Stimulated activated naive B cell treated with anti-CD40 and anti-IgM and Interleukin-4, amounts not matched to agents 10 μg/mL and 1 μg/mL and 100 μg/mL, for 72 hours (primary cell): ENCODE results near the gene FOXP1.

Experiments used
- ATAC-seq, 2 donors: fragments of 150-1000 bp; cut with Tn5 transposase; replicated peaks; 2 replicates each; pipeline ENCODE4 v1.10.0; 2021; ENCODE audit warnings: moderate library complexity in 1 of 2
- DNase-seq: peaks from one replicate; pipeline ENCODE4 v3.0.0; 2021
- H3K27ac Mint-ChIP-seq: one replicate; pipeline ENCODE4 v1.8.0; 2022; ENCODE audit warnings: mild to moderate bottlenecking, mixed read lengths
- H3K27me3 Mint-ChIP-seq, 2 donors: one replicate each; pipeline ENCODE4 v1.8.0; 2022; ENCODE audit warnings: mixed read lengths in 2 of 2
- H3K36me3 Mint-ChIP-seq, 2 donors: one replicate each; pipeline ENCODE4 v1.8.0; 2022; ENCODE audit warnings: mixed read lengths in 2 of 2, mild to moderate bottlenecking in 1 of 2
- H3K4me1 Mint-ChIP-seq, 2 donors: one replicate each; pipeline ENCODE4 v1.8.0; 2022; ENCODE audit warnings: mixed read lengths in 2 of 2, mild to moderate bottlenecking in 1 of 2
- H3K4me3 Mint-ChIP-seq, 2 donors: one replicate each; pipeline ENCODE4 v1.8.0; 2022; ENCODE audit warnings: mild to moderate bottlenecking in 2 of 2, mixed read lengths in 2 of 2, moderate library complexity in 1 of 2
- H3K9me3 Mint-ChIP-seq, 2 donors: one replicate each; pipeline ENCODE4 v1.8.0; 2022; ENCODE audit warnings: mixed read lengths in 2 of 2, mild to moderate bottlenecking in 1 of 2

Gene FOXP1

DNA sequence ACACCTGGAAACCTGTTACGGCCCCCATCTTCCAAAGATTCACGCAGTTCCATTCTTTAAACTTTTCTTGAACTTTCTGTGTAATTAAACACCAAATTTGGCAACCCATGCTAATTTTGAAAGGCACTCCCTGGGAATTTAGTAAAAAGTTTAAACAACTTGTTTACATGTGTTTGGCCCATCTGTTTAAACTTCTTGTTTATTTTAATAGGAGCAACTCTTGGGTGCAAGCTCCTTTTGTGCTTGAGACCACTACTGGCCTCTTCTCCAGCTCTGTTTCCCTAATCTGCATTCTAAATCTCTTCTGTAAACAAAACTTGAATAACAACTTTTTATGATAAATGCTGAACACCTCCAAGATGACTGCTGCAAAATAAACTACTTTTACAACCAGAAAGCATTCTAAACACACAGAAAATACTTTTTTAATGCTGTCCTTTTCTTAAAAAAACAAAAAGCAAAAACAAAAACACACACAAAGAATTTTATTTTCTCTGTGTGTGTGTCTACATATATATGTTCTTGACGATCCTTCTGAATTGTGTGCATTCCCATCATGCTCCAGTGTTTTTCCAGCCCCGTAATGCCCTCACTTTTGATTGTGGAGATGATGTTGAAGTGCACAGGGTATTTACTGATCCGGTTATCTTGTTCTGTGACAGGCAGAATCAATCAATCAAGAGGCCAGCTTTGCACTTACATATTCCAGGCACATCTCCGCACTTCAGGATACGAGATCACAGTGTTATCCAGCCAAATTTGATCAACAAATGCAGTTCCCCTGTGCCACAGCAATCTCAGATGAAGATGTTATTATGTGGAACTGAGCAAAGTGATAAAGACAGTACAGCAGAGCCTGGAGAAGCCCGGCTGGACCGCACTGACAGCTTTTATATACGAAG is 416.9 kb downstream of the FOXP1 start:
- Mint-ChIP-seq H3K27me3 (no peaks in the 10 kb centered on the region), H3K36me3 (peaks cover 24 to 50% of the 10 kb centered on the region in 2 donors), H3K9me3 (peaks cover 4 to 6% of the 10 kb centered on the region in 2 donors), H3K4me1 (peaks cover 21 to 47% of the 10 kb centered on the region in 2 donors), H3K4me3 (no peak overlapping the region), H3K27ac (peak overlapping the region; percentile 56)
- ATAC-seq = no peak
- no peak for DNase-seq

- DNase-seq (no peak), ATAC-seq (no peak)
- H3K9me3 Mint-ChIP-seq = peaks cover 8 to 9% of the 10 kb centered on the region in 2 donors
- peaks cover 30 to 54% of the 10 kb centered on the region in 2 donors for H3K36me3 Mint-ChIP-seq
- H3K4me1 Mint-ChIP-seq = peaks cover 31 to 56% of the 10 kb centered on the region in 2 donors
- H3K4me3 Mint-ChIP-seq = no peak overlapping the region
- H3K27me3 Mint-ChIP-seq = no peaks in the 10 kb centered on the region
- H3K27ac Mint-ChIP-seq = no peak overlapping the region
Measured at GRCh38 chr3:71164881-71165280, 418.6 kb downstream of the FOXP1 start.

DNA sequence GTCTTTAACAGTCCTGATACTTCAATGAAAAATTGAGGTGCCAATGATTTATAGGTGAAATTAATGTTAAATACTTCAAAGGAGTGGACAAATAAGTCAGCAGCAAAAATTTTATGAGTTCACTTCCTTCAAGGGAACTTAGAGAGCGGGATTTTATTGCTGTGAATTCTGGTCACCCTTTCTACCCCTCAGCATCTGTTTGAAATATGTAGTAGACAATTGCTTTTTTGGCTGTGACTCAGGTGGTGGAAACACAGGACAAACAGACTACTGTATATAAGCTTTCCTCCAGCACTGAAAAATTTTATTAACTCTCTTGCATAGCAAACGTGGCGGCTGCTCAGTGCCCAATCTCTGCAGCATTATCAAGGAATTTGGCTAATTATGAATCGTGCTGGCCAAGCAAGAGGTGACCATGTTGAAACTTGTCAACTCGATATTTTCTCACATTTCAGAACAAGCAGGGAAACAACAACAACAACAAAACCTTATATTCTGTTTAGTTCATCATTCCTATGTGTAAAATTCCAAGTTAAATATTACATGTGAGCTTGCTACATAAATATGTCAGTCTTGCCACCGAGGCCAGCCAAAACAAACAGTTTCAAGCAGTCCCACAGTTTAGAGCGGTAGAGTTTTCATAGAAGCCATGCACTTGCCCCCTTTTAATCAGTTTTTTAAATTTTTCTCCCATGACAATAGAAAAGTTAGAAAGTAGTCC is 420.2 kb downstream of the FOXP1 start:
- H3K27ac Mint-ChIP-seq = peak overlapping the region; percentile 31
- H3K9me3 Mint-ChIP-seq = peaks cover 8 to 9% of the 10 kb centered on the region in 2 donors
- H3K27me3 Mint-ChIP-seq = no peaks in the 10 kb centered on the region
- H3K36me3 Mint-ChIP-seq = peaks cover 30 to 50% of the 10 kb centered on the region in 2 donors
- no peak for DNase-seq
- no peak overlapping the region for H3K4me3 Mint-ChIP-seq
- ATAC-seq = no peak
- peaks cover 25 to 58% of the 10 kb centered on the region in 2 donors for H3K4me1 Mint-ChIP-seq

- Mint-ChIP-seq H3K27ac (peak overlapping the region; percentile 68), H3K4me3 (no peak overlapping the region), H3K4me1 (peaks cover 31 to 65% of the 10 kb centered on the region in 2 donors), H3K9me3 (peaks cover 8 to 9% of the 10 kb centered on the region in 2 donors), H3K36me3 (peaks cover 37 to 57% of the 10 kb centered on the region in 2 donors), H3K27me3 (no peaks in the 10 kb centered on the region)
- ATAC-seq (no peak), DNase-seq (no peak)
Measured at GRCh38 chr3:71162221-71162620, 421.3 kb downstream of the FOXP1 start.

- H3K9me3 Mint-ChIP-seq = peaks cover 4 to 6% of the 10 kb centered on the region in 2 donors
- DNase-seq (no peak), ATAC-seq (peak; percentile 36 to 52)
- H3K4me3 Mint-ChIP-seq = peak overlapping the region in 1 of 2 donors; percentile 4
- peaks cover 29 to 55% of the 10 kb centered on the region in 2 donors for H3K36me3 Mint-ChIP-seq
- peaks cover 39 to 71% of the 10 kb centered on the region in 2 donors for H3K4me1 Mint-ChIP-seq
- H3K27me3 Mint-ChIP-seq = no peaks in the 10 kb centered on the region
- H3K27ac Mint-ChIP-seq = peak overlapping the region; percentile 80
Measured at GRCh38 chr3:71160785-71161546, 422.6 kb downstream of the FOXP1 start.

GRCh38 chr3:71156062-71156665 is 427.4 kb downstream of the FOXP1 start:
- Mint-ChIP-seq H3K27me3 (no peaks in the 10 kb centered on the region), H3K36me3 (peaks cover 21 to 45% of the 10 kb centered on the region in 2 donors), H3K9me3 (peaks cover under 1 to 1% of the 10 kb centered on the region in 2 donors), H3K4me3 (no peak overlapping the region), H3K27ac (peak overlapping the region; percentile 72), H3K4me1 (peaks cover 39 to 88% of the 10 kb centered on the region in 2 donors)
- DNase-seq (no peak), ATAC-seq (no peak)

DNA sequence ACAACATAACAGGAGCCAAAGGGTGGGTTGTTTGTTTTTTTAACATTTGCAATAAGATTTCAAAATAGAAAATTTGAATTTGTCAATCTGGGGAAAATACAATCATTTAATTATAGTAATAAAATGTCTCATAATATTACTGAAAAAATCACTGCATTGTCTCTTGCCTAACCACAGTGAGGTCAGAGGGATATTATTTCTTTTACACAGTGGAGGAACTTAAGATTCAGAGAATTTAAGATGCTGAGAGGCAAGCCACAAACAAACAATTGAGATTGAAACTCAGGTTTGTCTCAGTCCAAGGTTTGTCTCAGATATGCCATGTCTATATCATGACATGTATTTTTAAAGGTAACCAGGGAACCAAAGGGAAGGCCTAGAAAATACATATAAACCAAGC is 428.7 kb downstream of the FOXP1 start:
- Mint-ChIP-seq H3K9me3 (no peaks in the 10 kb centered on the region), H3K4me3 (no peak overlapping the region), H3K4me1 (peaks cover 38 to 86% of the 10 kb centered on the region in 2 donors), H3K27ac (no peak overlapping the region), H3K27me3 (no peaks in the 10 kb centered on the region), H3K36me3 (peaks cover 22 to 40% of the 10 kb centered on the region in 2 donors)
- peak in 1 of 2 donors; percentile 32 for ATAC-seq
- DNase-seq = no peak

- no peak for ATAC-seq
- peaks cover 34 to 75% of the 10 kb centered on the region in 2 donors for H3K4me1 Mint-ChIP-seq
- peaks cover 22 to 40% of the 10 kb centered on the region in 2 donors for H3K36me3 Mint-ChIP-seq
- H3K4me3 Mint-ChIP-seq = no peak overlapping the region
- H3K27ac Mint-ChIP-seq = no peak overlapping the region
- no peak for DNase-seq
- H3K27me3 Mint-ChIP-seq = no peaks in the 10 kb centered on the region
- no peaks in the 10 kb centered on the region for H3K9me3 Mint-ChIP-seq
Measured at GRCh38 chr3:71153713-71154112, 429.8 kb downstream of the FOXP1 start.

- Mint-ChIP-seq H3K36me3 (peaks cover 17 to 38% of the 10 kb centered on the region in 2 donors), H3K4me3 (no peak overlapping the region), H3K4me1 (peaks cover 32 to 67% of the 10 kb centered on the region in 2 donors), H3K9me3 (no peaks in the 10 kb centered on the region), H3K27ac (no peak overlapping the region), H3K27me3 (no peaks in the 10 kb centered on the region)
- DNase-seq = no peak
- no peak for ATAC-seq
Measured at GRCh38 chr3:71152892-71153265, 430.6 kb downstream of the FOXP1 start.

DNA sequence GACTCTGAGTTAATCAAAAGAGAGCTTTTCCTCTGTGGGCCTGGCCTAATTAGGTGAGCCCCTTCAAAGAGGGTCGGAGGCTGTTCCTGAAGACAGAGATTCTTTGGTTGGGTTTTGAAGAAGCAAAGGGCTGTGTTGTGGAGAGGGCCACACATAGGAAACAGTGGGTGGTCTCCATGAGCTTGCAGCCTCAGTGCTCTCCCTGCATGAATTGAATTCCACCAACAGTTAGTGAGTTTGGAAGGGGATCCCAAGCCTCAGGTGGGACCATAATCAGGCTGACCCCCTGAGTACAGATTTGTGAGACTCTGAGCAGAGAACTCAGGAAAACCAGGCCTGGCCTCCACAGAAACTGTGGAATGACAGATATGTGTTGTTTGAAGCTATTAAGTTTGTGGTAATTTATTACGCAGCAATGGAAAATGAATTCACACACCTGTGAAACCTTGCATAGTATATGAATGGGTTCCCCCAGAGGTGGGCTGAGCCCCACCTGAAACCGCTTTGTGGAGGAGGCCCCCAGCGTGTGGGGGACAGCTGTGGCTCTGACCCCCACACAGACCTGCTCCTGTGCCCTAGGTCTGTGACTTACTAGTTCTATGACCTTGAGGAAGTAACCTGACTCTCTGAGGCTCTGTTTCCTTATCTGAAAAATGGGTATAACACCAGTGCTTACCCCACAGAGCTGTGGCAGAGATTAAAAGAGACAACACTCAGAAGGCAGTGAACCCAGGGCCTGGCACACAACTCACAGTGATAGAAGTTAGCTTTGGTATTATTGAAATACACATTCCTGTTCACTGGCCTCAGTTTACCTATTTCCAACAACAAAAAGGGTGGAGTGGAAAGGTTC is 431.3 kb downstream of the FOXP1 start:
- Mint-ChIP-seq H3K27me3 (no peaks in the 10 kb centered on the region), H3K4me3 (no peak overlapping the region), H3K4me1 (peaks cover 28 to 61% of the 10 kb centered on the region in 2 donors), H3K27ac (peak overlapping the region; percentile 70), H3K9me3 (no peaks in the 10 kb centered on the region), H3K36me3 (peaks cover 15 to 35% of the 10 kb centered on the region in 2 donors)
- DNase-seq (no peak), ATAC-seq (no peak)

DNA sequence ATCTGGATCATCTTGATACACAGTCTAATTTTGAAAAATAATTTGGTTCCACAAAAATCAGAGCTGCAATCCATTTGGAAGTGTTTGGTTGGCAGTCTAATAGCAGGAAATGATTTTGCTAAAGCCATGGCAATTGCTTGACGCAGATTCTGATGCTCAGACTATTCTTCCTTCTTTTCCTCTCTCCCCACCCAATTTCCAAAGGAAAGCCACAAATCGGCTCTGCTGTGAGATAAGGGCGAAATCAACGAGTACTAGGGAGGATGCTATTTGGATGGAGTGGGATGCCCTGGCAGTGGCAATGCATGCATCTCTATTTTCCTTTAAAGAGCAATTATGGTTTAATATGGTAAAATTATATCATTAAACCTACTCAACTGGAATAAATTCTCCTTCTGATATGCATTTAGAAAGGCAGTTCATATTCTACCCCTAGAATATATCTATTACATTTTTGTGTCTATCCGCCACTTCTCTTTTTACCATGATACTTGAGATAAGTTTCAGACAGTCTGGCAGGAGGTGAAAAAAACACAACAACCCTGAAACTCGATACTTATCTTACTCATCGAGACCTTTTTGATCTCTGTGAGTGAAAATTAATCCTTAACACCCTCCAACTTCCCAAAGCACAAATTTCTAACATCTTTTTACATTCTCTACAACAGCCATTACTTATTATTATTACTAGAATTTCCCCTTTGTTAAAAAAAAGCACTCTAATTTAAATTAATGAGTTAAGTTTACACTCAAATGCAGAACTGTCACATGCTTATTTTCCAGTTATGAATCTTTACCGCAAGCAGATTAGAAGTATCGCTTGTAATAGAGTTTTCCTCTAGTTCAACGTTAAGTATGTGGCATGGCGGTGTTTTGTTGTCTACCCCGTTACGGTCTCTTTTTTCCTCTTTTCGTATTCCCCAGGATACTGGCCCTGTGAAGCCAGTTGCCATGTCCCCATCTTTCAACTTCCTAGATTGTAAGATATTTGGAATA is 433.3 kb downstream of the FOXP1 start:
- Mint-ChIP-seq H3K27me3 (no peaks in the 10 kb centered on the region), H3K4me1 (peaks cover 18 to 55% of the 10 kb centered on the region in 2 donors), H3K27ac (peak overlapping the region; percentile 53), H3K4me3 (peak overlapping the region in 1 of 2 donors; percentile 5), H3K9me3 (no peaks in the 10 kb centered on the region), H3K36me3 (peaks cover 19 to 30% of the 10 kb centered on the region in 2 donors)
- peak; percentile 63 to 78 for ATAC-seq
- DNase-seq = no peak

DNA sequence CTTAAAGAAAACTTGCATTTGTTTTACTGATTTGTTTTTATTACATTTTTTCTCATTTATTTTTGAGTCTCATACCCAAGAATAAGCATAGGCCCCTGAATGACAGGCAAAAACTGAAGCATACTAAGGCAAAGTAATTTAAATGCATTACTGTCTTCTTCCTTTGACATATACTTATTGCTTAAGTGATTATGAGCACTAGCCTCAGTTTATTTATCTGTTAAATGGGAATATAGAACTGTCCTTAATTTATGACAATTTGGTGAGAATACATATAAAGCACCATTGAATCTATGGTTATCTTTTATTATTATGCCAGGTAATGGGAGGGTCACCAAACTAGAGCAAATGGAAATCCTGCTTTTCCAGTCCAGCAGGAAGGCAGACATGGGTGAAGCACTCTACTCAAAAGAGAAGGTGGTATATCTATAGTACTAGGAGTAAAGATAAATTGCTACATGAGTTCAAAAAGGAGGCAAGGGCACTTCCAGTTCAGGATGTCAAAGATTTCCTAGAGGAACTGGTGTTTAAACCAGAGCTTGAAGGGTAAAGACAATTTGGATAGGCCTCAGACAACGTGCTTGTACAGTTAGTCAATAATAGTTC is 435.0 kb downstream of the FOXP1 start:
- DNase-seq (no peak), ATAC-seq (no peak)
- H3K4me3 Mint-ChIP-seq = no peak overlapping the region
- peaks cover 25 to 56% of the 10 kb centered on the region in 2 donors for H3K4me1 Mint-ChIP-seq
- H3K27ac Mint-ChIP-seq = peak overlapping the region; percentile 10
- H3K27me3 Mint-ChIP-seq = no peaks in the 10 kb centered on the region
- H3K9me3 Mint-ChIP-seq = no peaks in the 10 kb centered on the region
- peaks cover 25 to 35% of the 10 kb centered on the region in 2 donors for H3K36me3 Mint-ChIP-seq
